Peyer's patch (tissue), 4 donors: ENCODE measurements around the gene JPT1.

Experiments used
- CTCF ChIP-seq, 6 experiments: fragments of 450-650 bp in 4 of 6; fragments of 200-600 bp in 2 of 6; sonication (generic) in 1 of 6; IDR thresholded peaks; one replicate each; pipeline ENCODE4 v1.5.1; 2017 to 2019; ENCODE audit warnings: antibody characterized with exemption in 6 of 6, mild to moderate bottlenecking in 3 of 6, moderate library complexity in 1 of 6
- POLR2A ChIP-seq, 2 donors: fragments of 450-650 bp; IDR thresholded peaks; one replicate each; pipeline ENCODE4 v1.5.1; 2017; ENCODE audit warnings: antibody characterized with exemption in 2 of 2, mild to moderate bottlenecking in 2 of 2, moderate library complexity in 2 of 2

- TF ChIP-seq CTCF (IDR thresholded peaks at IDR 0.05) (no peak), POLR2A (IDR thresholded peaks at IDR 0.05) (peak in 1 of 2 donors; percentile 50)
Measured at GRCh38 chr17:75091855-75092327, 62.4 kb downstream of the JPT1 start.
